GM23248 (cell line): Measurements from ENCODE around the gene MBP. TPM values are rescaled to one million over a fixed set of nuclear protein-coding genes. Genes with fewer than 3 reads are reported as not detected.

ENCODE experiments used
- DNase-seq: peaks from one replicate; pipeline ENCODE4 v3.0.0-alpha.2; 2015
- H2AFZ ChIP-seq: fragments of 200-600 bp; sonication (generic); 2 replicates; pipeline ENCODE4 v1.6.1; 2016; ENCODE audit warnings: antibody characterized with exemption
- H3F3A ChIP-seq: fragments of 200-600 bp; sonication (generic); 2 replicates; pipeline ENCODE4 v1.6.1; 2016; ENCODE audit warnings: mild to moderate bottlenecking, antibody characterized with exemption, mixed run types; ENCODE audit not compliant: insufficient read depth
- H3K27ac ChIP-seq: fragments of 200-600 bp; sonication (generic); 2 replicates; pipeline ENCODE4 v1.5.1; 2016; ENCODE audit warnings: mild to moderate bottlenecking
- H3K27me3 ChIP-seq: fragments of 200-600 bp; sonication (generic); replicated peaks from 2 replicates; pipeline ENCODE4 v1.6.1; 2016; ENCODE audit warnings: mild to moderate bottlenecking; ENCODE audit not compliant: insufficient read depth
- H3K36me3 ChIP-seq: fragments of 200-600 bp; sonication (generic); 2 replicates; pipeline ENCODE4 v1.6.1; 2016; ENCODE audit warnings: low read depth, mild to moderate bottlenecking
- H3K4me1 ChIP-seq: fragments of 200-600 bp; sonication (generic); 2 replicates; pipeline ENCODE4 v1.6.1; 2016; ENCODE audit warnings: mild to moderate bottlenecking; ENCODE audit not compliant: insufficient read depth
- H3K4me2 ChIP-seq: fragments of 200-600 bp; sonication (generic); one replicate; pipeline ENCODE4 v1.6.1; 2016; ENCODE audit warnings: mild to moderate bottlenecking; ENCODE audit not compliant: unreplicated experiment
- H3K4me3 ChIP-seq: fragments of 200-600 bp; sonication (generic); 2 replicates; pipeline ENCODE4 v1.5.1; 2016; ENCODE audit warnings: mild to moderate bottlenecking
- H3K79me2 ChIP-seq: fragments of 200-600 bp; sonication (generic); 2 replicates; pipeline ENCODE4 v1.6.1; 2016; ENCODE audit warnings: mild to moderate bottlenecking; ENCODE audit not compliant: insufficient read depth
- H3K9ac ChIP-seq: fragments of 200-600 bp; sonication (generic); 2 replicates; pipeline ENCODE4 v1.6.1; 2016; ENCODE audit warnings: mild to moderate bottlenecking
- H3K9me2 ChIP-seq: fragments of 200-600 bp; sonication (generic); 2 replicates; pipeline ENCODE4 v1.6.1; 2016; ENCODE audit warnings: mixed run types, mild to moderate bottlenecking, moderate library complexity; ENCODE audit not compliant: insufficient read depth
- H3K9me3 ChIP-seq: fragments of 200-600 bp; sonication (generic); one replicate; pipeline ENCODE4 v1.6.1; 2017; ENCODE audit warnings: low read depth
- H4K20me1 ChIP-seq: fragments of 200-600 bp; sonication (generic); 2 replicates; pipeline ENCODE4 v1.6.0; 2016; ENCODE audit not compliant: insufficient read depth
- EZH2 ChIP-seq: fragments of 200-600 bp; sonication (generic); IDR thresholded peaks from 2 replicates; pipeline ENCODE4 v1.6.1; 2018; ENCODE audit warnings: antibody characterized with exemption, mild to moderate bottlenecking; ENCODE audit not compliant: insufficient read depth, poor library complexity, severe bottlenecking
- EZH2phosphoT487 ChIP-seq: fragments of 200-600 bp; sonication (generic); IDR thresholded peaks from 2 replicates; pipeline ENCODE4 v1.6.1; 2018; ENCODE audit warnings: antibody characterized with exemption, moderate library complexity, mild to moderate bottlenecking, low read depth; ENCODE audit not compliant: insufficient read depth
- WGBS, 2 experiments: methylation state at CpG; one replicate each; pipeline ENCODE4 v1.1.6; 2015 to 2017; ENCODE audit warnings: low lambda C conversion rate in 2 of 2, low coverage in 1 of 2; ENCODE audit errors: missing lambda C conversion rate in 2 of 2; 5-methylcytosine and 5-hydroxymethylcytosine counted together
- in situ Hi-C: fragments of 300-500 bp; cut with MboI; formaldehyde crosslinking; loops from 2 replicates; pipeline ENCODE4 v1.15.0; 2020
- polyA plus RNA-seq: library from polyadenylated mRNA; unstranded; fragments of >200 nt; fragmentation: Nextera tagmentation; extraction: Ambion mirVana; gene quantifications from 2 replicates; pipeline ENCODE4 v1.2.1, GENCODE V29; 2016
- total RNA-seq: library from RNA; depleted of rRNA; stranded (reverse); fragments of >200 nt; shearing (Covaris generic); gene quantifications from 2 replicates; pipeline ENCODE4 v1.2.3, GENCODE V29; 2014

MBP gene
- total and polyA plus RNA-seq, 2 experiments from 2014 or later = 2.2 to 2.9 TPM

GRCh38 chr18:77103187-77103850 is 29.3 kb downstream of the MBP start:
- 24% methylated on average over 14 of the region's 14 CpGs for WGBS, 2 experiments
- peak overlapping the region; percentile 40 for H2AFZ ChIP-seq
- peaks cover 58% of the 10 kb centered on the region for H3K4me1 ChIP-seq
- H4K20me1 ChIP-seq = no peaks in the 10 kb centered on the region
- H3K36me3 ChIP-seq = no peaks in the 10 kb centered on the region
- in situ Hi-C loops = no loop called here
- peak overlapping the region; percentile 73 for H3K9ac ChIP-seq
- peak; percentile 63 for DNase-seq
- H3K9me2 ChIP-seq = no peaks in the 10 kb centered on the region
- H3K79me2 ChIP-seq = no peaks in the 10 kb centered on the region
- TF ChIP-seq EZH2 = no peak
- no peak for TF ChIP-seq EZH2phosphoT487
- peak overlapping the region; percentile 55 for H3K4me3 ChIP-seq
- H3K27ac ChIP-seq = peak overlapping the region; percentile 87
- no peaks in the 10 kb centered on the region for H3K9me3 ChIP-seq
- H3K27me3 ChIP-seq = no peaks in the 10 kb centered on the region
- peak overlapping the region; percentile 81 for H3K4me2 ChIP-seq
- peaks cover 53% of the 10 kb centered on the region for H3F3A ChIP-seq

- in situ Hi-C loops = no loop called here
- Histone ChIP-seq H2AFZ (peak overlapping the region; percentile 53; the same call in 1 of the 2 replicates), H4K20me1 (no peaks in the 10 kb centered on the region), H3K9me3 (no peaks in the 10 kb centered on the region), H3K27me3 (no peaks in the 10 kb centered on the region), H3K4me1 (peaks cover 56% of the 10 kb centered on the region), H3K9ac (peak overlapping the region; percentile 73), H3K27ac (peak overlapping the region; percentile 87), H3K79me2 (no peaks in the 10 kb centered on the region), H3K9me2 (no peaks in the 10 kb centered on the region), H3K4me2 (peak overlapping the region; percentile 81), H3K4me3 (peak overlapping the region; percentile 55), H3K36me3 (no peaks in the 10 kb centered on the region), H3F3A (peaks cover 46% of the 10 kb centered on the region)
- WGBS, 2 experiments = 0 to 2% methylated on average over 3 of the region's 3 CpGs
- TF ChIP-seq EZH2 = no peak
- no peak for TF ChIP-seq EZH2phosphoT487
- DNase-seq = peak; percentile 87
Observed at GRCh38 chr18:77102259-77103040, 30.1 kb downstream of the MBP start.

- 4 to 5% methylated on average over 15 to 16 of the region's 16 CpGs for WGBS, 2 experiments
- Histone ChIP-seq H4K20me1 (no peaks in the 10 kb centered on the region), H3K4me2 (peak overlapping the region; percentile 81), H3K79me2 (no peaks in the 10 kb centered on the region), H3K9ac (peak overlapping the region; percentile 73), H3K27me3 (no peaks in the 10 kb centered on the region), H3K4me3 (peak overlapping the region; percentile 55), H3K9me2 (no peaks in the 10 kb centered on the region), H3K27ac (peak overlapping the region; percentile 87), H3K4me1 (peaks cover 52% of the 10 kb centered on the region), H2AFZ (peak overlapping the region; percentile 53; the same call in 1 of the 2 replicates), H3K36me3 (no peaks in the 10 kb centered on the region), H3K9me3 (no peaks in the 10 kb centered on the region), H3F3A (peaks cover 38% of the 10 kb centered on the region)
- peak; percentile 95 for DNase-seq
- in situ Hi-C loops = no loop called here
- no peak for TF ChIP-seq EZH2phosphoT487
- TF ChIP-seq EZH2 = no peak
Observed at GRCh38 chr18:77101410-77102258, 30.9 kb downstream of the MBP start.

DNA sequence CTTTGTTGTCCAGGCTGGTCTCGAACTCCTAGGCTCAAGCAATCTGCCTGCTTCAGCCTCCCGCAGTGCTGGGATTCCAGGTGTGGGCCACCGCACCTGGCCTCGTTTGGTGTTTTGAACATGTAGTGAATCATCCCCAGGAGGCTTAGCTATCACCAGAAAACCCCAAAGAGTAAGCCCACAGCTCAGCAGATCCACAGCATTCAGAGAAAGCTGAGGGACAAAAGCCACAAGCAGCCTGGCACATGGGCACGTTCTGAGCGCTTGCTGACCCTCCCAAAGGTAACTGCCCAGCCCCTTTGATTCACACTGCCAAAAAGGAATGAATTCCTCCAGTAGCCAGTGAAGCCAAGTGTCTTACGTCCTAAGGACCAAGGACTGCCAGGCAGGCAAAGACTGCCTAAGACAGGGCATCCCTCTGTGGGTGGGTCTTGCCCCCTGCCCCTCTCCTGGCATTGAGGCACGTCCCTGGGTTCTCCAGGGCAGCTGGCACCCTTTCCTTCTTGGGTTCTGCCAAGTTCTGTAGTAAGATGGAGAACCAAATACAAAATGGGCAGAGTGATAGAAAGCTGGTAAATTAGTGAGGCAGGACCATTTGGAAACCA is 31.7 kb downstream of the MBP start:
- peak overlapping the region; percentile 87 for H3K27ac ChIP-seq
- H3K36me3 ChIP-seq = no peaks in the 10 kb centered on the region
- in situ Hi-C loops = no loop called here
- no peaks in the 10 kb centered on the region for H4K20me1 ChIP-seq
- H3K79me2 ChIP-seq = no peaks in the 10 kb centered on the region
- H3K9me2 ChIP-seq = no peaks in the 10 kb centered on the region
- peak overlapping the region; percentile 53 for H2AFZ ChIP-seq
- peak overlapping the region; percentile 55 for H3K4me3 ChIP-seq
- H3K4me1 ChIP-seq = peaks cover 52% of the 10 kb centered on the region
- DNase-seq = peak; percentile 7
- 70 to 74% methylated on average over 8 of the region's 8 CpGs for WGBS, 2 experiments
- H3K9me3 ChIP-seq = no peaks in the 10 kb centered on the region
- no peaks in the 10 kb centered on the region for H3K27me3 ChIP-seq
- peaks cover 38% of the 10 kb centered on the region for H3F3A ChIP-seq
- H3K4me2 ChIP-seq = peak overlapping the region; percentile 81
- peak overlapping the region; percentile 73 for H3K9ac ChIP-seq
- no peak for TF ChIP-seq EZH2
- TF ChIP-seq EZH2phosphoT487 = no peak
